HG03139 (cell line): ENCODE measurements around the gene MGAT2.
A peak's percentile ranks its signal among the peaks of the same experiment; 100 is the strongest.
"Not testable (repeated sequence)": the region's sequence is repeated elsewhere in the genome, so short reads cannot be mapped to it uniquely, and the experiment has no call there.

Experiments used
- ATAC-seq: cut with Tn5 transposase; IDR thresholded peaks from one replicate; pipeline ENCODE4 v1.9.1; 2021; ENCODE audit not compliant: unreplicated experiment

MGAT2 gene

DNA sequence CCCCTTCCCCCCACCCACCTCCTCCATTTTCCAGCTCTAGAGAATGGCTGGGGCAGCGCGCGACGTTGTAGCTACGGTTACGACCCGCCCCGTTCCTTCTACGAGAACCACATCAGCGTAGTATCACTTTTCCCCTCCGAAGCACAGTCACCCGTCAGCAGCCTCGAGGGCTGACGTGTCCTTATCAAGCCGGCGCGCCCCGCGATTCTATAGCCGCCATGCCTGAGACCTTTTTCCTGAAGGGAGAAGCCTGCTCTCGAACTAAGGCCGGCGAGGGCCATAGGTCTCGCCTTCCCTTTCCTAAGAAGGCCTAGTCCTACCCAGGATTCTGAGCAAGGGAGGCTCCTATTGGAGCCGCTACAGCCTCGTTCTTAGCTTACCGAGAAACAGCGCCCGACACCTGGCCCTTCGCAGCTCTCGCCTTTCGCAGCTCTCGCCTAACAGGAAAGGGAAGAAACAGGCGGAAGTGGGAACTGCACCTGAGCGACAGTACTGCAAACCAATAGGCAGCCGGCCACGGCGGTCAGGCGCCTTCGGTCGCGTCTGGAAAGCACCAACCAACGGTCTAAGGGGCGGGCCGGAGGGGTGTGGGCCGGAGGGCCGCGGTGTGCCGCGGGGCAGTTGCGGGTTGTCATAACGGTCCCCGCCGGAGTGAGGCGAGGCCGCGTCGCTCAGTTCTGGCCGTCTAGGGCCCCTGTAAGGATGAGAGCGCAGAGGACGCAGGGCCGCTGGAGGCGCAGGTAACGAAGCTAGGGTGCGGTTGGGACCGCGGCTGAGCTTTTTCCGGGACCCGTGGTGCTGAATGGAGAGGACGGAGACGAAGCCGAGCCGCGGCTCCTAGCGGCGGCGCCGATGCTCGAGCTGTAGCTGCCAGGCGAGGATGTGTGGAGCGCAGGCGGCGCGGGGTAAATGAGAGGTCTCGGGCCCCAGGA, at the start of gene MGAT2, which contains the start of gene RPL36AL:
MGAT2 (plus strand) TSS at position 618 of the 932 bp plus-strand sequence. CDS start 470 bp downstream, outside the sequence.
RPL36AL (minus strand) TSS at position 445 of the 932 bp plus-strand sequence. CDS start 1,522 bp downstream, outside the sequence.
- peak; percentile 93 for ATAC-seq

DNA sequence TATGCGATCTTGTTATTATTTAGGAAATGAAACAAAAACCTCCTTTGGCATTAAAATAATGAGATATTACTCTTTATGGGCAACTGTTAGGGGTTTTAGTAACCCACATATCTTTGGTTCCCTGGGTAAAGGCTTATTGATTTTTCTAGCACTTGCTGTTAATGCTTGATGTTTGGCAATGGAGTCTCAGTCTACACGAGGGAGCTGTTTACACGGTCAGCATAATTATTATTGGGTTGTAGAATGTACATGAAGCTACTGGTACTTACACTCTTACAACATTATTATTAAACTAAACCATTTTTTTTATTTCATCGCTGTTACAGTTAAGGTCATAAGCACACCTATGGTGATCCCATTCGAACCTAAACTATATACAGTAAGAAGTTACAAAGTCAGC, 46.6 kb upstream of the MGAT2 start:
- no peak for ATAC-seq

DNA sequence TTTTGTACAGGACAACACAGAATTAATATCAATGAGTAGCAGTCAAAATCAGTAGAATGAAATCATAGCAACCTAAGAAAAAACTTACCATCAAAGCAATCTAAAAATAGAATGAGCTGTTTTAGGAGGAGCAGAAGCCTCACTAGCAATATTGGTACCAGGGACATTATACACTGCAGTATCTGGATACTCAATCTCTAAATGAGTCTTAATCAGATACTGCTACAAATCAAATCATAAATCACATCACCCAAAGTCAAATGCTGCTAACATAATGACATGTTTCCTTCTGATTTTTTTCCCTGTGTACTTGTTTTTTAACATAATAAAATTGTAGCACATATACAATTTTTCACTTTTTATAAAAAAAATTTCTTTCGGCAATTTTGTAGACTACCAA, 42.5 kb upstream of the MGAT2 start:
- ATAC-seq = no peak

DNA sequence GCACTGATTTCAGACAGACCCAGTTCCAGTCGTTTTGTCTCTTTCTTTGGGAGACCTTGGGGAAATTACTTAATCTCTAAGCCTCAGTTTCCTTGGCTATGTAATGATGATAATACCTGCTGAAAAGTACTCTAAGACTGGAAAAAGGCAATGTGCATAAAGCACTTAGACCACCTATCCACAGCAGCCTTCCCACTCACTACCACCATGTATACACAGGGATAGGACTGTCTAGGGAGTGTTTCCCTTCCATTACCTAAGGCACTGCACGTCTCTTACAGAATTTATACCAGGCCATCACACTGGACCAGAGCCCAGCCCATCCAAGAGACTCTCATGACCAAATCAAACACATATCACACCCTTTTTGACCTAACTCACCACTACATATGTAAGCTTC, 40.8 kb upstream of the MGAT2 start:
- ATAC-seq = no peak

DNA sequence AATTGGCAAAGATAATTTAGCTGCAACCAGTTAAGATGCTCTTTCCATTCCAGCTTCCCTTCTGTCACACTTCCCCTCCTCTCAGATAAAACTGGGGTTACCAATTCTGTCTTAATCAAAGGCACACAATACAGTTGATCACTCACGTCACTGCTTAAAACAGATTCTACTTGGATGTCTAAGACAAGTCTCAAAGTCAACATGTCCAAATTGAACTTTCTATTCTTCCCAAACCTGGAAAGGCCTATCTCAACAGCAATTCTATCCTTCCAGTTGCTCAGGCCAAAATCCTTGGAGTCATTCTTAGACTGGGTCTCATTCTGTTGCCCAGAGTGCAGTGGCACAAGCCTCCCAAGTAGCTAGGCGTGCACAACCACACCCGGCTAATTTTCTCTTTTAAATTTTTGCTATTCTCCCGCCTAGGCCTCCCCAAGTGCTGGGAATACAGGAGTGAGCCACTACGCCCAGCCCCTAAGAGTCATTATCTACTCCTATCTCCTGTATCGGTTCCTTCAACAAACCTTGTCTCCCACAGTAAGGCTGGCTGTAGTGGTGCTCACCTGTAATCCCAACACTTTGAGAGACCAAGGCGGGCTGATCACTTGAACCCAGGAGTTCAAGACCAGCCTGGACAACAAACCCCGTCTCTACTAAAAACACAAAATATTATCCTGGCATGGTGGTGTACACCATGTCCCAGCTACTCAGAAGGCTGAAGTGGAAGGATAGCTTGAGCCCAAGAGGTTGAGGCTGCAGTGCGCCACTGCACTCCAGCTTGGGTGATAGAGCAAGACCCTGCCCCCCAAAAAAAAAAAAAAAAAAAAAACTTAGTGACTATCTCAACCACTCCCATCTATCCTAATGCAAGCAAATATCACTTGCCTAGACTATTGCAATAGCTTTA, 39.1 kb upstream of the MGAT2 start:
- no peak for ATAC-seq

DNA sequence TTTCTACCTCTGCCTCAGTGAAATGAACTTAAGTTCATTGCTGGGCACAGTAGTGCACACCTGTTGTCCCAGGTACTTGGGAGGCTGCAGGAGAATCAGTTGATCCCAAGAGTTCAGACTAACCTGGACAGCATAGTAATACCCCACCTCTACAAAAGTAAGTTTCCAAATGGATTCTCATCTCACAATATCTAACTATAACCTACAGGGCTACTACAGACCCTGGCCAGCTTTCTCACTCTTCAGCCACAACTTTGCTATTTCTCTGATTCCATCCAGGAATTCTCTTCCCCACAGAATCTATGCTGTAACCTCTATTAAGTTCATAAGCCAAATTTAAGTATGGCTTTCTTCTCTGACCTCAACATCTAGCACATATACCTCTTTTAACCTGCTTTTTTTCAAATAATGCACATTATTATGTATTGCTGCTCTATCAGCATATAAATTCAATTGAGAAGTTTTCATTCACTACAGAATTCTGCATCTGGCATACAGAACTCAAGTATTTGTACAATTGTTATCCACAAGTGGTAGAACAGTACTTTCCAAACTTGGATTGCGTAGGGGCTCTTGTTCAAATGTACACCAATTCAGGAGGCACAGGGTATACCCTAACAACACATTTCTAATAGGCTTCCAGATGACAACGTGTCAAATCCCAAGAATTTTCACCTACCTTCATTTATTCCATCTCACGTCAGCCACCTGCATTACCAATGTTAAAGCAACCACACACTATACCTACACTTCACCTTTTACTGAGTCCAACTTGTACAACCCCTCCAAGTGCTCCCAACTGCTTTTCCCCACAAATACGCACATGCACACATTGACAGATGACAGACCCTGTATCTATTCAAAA, 38.3 kb upstream of the MGAT2 start:
- ATAC-seq = no peak

DNA sequence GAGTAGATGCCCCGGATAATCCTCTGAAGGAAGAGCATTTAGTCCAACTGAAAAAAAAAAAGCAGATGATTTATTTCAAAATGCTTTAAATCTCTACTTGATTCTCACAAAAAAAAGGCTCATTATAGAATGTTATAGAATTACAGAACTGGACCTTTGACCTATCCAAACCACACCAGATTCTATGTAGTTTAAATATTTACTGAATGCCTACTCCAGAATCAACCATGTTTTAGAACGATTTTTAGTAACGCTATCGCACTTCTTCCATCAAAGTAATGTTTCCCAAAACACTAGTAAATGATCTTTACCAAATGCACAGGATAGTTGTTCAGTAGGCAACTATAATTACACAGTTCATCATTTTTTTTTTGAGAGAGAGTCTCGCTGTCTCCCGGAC, 37.0 kb upstream of the MGAT2 start:
- ATAC-seq = no peak

DNA sequence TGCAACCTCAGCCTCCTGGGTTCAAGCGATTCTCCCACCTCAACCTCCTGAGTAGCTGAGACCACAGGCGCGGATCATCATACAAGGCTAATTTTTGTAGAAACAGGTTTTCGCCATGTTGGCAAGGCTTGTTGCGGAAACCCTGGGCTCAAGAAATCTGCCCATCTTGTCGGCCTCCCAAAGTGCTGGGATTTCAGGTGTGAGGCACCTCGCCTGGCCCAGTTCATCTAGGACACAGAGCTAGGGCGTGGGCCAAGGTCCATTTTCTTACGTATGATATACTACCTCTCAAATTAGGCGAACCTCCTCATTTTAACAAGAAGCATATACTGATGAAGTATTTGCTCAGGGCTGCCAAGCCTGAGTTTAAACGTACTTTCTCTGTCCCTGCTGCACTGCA, 36.5 kb upstream of the MGAT2 start:
- no peak for ATAC-seq

DNA sequence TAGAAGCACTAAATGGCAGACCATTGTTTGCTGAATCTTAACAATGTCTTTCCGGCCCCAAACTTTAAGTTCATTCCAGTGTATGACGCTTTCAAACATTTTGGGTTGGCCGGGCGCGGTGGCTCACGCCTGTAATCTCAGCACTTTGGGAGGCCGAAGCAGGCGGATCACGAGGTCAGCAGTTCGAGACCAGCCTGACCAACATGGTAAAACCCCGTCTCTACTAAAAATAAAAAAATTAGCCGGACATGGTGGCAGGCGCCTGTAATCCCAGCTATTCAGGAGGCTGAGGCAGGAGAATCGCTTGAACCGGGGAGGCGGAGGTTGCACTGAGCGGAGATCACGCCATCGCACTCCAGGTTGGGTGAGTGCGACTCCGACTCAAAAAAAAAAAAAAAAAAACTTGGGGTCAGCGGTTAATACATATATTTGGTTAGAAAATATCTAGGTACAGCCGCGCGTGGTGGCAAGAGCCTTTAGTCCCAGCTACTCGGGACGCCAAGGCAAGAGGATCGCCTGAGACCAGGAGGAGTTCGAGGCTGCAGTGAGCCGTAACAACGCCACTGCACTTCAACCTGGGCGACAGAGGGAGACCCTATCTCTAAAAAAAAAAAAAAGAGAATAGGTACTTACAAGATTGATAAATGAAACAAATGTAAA, 35.5 kb upstream of the MGAT2 start:
- not testable (repeated sequence) for ATAC-seq

DNA sequence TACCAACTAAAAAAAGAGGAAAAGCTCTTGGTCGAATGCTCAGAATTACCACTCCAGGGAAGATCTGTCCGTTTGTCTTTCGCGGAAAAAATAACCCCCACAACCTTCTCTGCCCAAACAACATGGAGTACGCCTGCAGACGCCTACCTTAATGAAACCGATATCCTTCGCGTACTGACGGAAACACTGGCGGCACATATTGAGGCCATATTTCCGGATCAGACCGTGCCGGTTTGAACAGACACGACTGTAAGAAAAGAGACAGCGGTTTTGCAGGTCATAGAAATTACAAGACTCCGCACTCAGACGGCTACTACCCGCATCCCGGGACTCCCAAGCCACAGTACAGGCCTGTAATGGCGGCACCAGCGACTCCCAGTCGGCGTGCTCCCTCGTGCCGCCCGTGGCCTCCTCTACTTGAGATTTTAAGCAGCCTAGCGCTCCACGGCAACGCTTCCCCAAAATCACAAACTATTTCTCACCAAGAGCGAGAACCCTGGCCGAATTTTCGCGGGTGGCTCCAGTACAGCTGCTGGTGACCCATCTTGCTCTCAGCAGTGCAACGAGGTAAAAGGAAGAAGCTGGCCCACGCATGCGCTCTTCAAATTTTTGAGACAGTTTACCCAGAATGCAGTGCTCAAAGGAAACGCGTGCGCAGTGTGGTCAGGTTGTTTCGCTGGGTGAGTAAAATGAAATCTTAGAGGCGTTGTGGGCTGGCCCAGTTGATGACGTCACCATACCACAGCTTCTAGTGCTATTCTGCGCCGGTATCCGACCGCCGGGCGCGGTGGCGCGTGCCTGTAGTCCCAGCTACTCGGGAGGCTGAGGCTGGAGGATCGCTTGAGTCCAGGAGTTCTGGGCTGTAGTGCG, 34.6 kb upstream of the MGAT2 start, which contains the start of gene RPS29:
RPS29 (minus strand) TSS at position 578 of the 870 bp plus-strand sequence; CDS start at position 544, 34 bp downstream.
- peak; percentile 83 for ATAC-seq

DNA sequence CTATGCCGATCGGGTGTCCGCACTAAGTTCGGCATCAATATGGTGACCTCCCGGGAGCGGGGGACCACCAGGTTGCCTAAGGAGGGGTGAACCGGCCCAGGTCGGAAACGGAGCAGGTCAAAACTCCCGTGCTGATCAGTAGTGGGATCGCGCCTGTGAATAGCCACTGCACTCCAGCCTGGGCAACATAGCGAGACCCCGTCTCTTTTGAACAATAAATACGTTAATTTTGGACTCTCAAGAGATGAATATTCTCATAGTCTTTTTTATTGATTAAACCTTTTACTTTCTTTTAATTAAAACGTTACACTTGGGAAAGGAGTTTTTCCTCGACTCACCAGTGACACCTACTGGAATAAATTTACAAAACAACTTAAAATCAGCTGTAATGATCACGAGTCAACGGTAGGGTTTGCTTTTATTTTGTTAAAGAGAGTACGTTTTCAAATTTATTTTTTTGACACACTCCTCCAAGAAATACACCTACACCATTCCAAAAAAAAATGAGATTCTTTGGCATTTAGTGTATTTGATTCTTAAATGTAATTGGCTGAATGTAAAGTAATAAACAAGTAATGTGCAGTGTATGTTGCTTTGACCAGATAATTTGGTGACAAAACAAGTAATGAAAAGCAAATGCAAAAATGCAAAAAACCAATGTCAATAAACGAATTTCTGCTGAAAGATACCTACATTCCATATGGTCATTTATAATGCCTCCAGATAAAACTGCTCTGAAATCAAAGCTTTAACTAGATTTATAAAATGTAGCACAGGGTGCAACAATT, 33.7 kb upstream of the MGAT2 start:
- ATAC-seq = peak; percentile 27

DNA sequence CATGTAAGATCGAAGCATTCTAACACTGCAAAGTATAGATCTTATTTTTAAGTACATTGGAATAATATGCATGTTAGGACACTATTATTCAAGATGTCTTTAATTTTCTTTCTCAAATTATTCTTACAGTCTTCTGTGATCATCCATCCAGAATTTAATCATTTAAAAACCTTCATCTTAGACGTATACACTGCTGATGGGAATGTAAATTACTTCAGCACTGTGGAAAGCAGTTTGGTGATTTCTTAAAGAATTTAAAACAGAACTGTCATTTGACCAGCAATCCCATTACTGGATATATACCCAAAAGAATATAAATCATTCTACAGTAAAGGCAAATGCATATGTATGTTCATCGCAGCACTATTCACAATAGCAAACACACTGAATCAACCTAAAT, 31.2 kb upstream of the MGAT2 start:
- no peak for ATAC-seq

DNA sequence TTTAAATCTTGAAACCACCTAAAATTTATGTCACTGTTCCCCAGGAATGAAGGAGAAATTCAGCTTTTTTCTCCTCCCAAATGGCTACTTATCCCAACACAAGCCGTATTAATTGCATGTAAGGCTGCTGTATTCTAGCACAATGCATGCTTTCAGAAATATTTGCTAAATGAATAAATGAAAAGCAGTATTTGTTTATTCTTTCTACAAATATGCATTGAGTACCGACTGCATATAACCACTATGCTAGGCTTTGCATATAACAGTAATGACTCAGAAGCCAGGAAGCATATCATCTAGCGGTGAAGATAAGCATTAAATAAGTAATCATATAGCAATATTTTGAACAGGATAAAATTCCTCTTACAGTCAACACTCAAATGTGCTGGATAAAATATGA, 27.6 kb upstream of the MGAT2 start:
- ATAC-seq = no peak

DNA sequence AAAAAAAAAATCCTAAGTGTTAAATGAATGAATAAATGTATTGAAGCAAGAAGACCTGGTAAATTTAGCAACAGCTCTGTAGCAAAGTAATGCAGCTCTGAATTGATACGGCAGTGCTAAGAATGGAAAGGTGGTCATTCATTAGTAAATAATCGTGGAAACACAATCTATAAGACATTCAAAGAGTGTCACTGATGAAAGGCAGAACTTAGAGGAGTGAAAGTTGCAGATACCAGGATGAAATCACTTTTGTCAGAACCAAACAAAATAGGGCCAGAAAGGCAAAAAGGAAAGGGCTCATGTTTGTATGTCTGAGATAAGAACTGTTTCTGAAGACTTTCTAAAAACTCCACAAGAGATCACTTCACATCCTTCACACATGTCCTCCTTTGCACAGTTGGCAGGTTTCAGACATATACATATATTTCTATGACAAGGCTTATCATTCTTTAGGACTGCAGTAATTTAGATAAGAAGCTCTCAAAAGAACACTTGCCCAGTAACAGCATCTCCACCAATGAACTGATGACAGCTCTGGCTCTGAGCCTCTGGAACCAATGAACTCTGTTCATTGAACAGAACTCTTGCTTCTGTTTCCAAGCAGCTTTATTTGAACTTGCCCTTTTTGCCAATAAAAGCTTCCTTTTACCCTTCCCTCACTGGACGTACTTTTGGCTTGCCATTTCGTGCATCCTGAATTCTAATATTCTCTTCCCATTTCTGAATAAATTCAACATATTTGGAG, 26.1 kb upstream of the MGAT2 start:
- ATAC-seq = no peak

DNA sequence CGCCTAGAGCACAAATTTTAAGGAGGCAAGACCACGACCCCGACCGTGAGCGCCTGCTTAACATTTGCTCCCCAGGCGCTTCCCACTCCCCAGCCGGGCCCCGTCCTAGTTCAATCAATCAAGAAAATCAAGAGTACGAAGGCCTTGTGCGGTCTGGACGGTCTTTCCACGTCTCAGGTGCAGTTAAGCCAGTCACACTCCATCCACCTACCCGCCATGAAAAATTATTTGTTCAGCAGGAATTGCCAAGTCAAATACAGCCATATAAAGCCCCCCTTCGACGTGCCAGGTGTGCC, 22.5 kb upstream of the MGAT2 start:
- ATAC-seq = no peak

DNA sequence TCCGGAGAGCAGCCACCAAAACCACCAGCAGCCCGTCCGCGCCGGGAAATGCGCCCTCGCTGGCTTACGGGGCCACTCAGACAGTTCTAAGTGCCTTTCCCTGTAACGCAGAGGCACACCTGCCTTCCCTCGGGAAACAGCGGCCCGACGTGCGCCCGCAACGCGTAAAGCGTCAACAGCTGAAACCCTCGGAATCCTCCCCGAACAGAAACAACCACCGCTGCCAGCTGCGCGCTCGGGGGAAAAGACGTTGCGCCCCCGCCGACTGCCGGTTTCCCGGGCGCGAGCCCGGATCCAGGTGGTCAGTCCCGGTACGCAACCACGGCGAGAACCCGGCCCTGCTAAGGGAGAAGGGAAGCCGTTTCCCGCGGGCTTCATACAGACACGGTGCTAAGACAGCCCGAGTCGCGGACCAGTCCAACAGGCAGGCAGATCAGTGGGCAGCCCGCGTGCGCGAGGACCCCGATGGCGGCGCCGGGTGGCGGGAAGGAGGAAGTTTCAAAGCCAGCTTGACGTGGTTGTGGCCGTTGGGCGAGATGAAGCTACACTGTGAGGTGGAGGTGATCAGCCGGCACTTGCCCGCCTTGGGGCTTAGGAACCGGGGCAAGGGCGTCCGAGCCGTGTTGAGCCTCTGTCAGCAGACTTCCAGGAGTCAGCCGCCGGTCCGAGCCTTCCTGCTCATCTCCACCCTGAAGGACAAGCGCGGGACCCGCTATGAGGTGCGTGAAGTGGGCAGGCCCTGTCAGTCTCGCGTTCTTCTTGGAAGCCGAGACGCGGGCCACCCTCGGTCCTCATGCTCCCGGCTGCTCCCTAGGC, 21.9 kb upstream of the MGAT2 start, which contains the start of gene LRR1:
LRR1 (plus strand) TSS at position 456 of the 816 bp plus-strand sequence; CDS start at position 537, 81 bp downstream.
- peak; percentile 39 for ATAC-seq

DNA sequence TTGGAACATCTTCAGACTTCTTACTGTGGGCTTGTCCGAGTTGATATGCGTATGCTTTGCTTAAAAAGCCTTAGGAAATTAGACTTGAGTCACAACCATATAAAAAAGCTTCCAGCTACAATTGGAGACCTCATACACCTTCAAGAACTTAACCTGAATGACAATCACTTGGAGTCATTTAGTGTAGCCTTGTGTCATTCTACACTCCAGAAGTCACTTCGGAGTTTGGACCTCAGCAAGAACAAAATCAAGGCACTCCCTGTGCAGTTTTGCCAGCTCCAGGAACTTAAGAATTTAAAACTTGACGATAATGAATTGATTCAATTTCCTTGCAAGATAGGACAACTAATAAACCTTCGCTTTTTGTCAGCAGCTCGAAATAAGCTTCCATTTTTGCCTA, 13.0 kb upstream of the MGAT2 start:
- ATAC-seq = no peak
